ENCODE results near the gene UNC119B. TPM values are rescaled to one million over a fixed set of nuclear protein-coding genes. Genes with fewer than 3 reads are reported as not detected.

The UNC119B gene
- total and polyA plus RNA-seq, 2 donors: 9.3 to 12.0 TPM

DNA sequence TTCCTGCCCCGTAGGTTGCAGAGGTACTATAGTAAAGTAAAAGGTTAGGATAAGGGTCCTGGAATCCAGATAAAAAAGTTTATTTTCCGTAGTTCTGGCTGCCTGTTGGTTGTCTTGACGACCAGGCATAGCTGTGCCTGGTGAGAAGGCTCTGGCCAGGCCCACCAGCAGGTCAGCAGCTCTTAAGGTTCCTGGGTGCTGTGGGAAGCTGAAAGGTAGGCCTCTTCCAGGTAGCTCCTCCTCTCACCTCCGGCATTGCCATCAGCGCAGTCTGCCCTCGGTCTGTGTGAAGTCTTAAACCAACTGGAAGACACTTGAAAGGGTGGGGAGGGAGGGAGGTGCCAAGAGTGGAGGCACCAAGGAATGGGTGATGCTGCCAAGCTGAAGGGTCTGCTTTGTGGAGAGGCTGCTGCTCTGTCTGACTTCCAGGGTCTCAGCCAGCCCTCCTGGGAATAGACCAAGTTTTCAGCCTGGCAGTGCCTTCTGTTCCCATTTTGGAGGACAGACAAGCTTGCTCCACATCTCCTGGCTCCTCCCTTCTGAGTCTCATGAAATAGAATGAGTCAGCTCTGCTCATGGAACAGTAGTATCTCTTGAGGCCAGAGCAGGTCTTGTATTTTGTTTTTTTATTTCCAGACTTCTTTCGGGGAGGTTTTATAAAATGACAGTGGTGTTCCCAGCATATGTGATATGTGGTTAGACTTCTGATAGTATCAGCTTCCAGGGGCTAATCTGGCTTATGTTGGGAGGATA lies 10.2 kb downstream of the UNC119B start:
- DNase-seq (ENCODE audit: low read depth in 6 of 9, low spot score in 9 of 9): no peak
- Histone ChIP-seq H3K9me3 (ENCODE audit: control insufficient read depth in 2 of 2, insufficient read depth in 1 of 2, low read length in 1 of 2) (no peaks in the 10 kb centered on the region), H3K36me3 (ENCODE audit: control insufficient read depth in 2 of 2, insufficient read depth in 2 of 2, low read length in 1 of 2) (peaks cover 65 to 81% of the 10 kb centered on the region in 2 donors), H3K4me1 (ENCODE audit: control insufficient read depth in 2 of 2, insufficient read depth in 2 of 2, low read length in 2 of 2) (peaks cover 5 to 8% of the 10 kb centered on the region in 2 donors), H3K27me3 (ENCODE audit: control insufficient read depth in 2 of 2, insufficient read depth in 1 of 2, low read length in 1 of 2) (no peaks in the 10 kb centered on the region), H3K27ac (ENCODE audit: low read depth in 1 of 2, low read length in 1 of 2) (no peak overlapping the region), H3K4me3 (ENCODE audit: low read length in 2 of 2) (no peak overlapping the region)
- WGBS: 74% methylated on average over 7 of the region's 7 CpGs

DNA sequence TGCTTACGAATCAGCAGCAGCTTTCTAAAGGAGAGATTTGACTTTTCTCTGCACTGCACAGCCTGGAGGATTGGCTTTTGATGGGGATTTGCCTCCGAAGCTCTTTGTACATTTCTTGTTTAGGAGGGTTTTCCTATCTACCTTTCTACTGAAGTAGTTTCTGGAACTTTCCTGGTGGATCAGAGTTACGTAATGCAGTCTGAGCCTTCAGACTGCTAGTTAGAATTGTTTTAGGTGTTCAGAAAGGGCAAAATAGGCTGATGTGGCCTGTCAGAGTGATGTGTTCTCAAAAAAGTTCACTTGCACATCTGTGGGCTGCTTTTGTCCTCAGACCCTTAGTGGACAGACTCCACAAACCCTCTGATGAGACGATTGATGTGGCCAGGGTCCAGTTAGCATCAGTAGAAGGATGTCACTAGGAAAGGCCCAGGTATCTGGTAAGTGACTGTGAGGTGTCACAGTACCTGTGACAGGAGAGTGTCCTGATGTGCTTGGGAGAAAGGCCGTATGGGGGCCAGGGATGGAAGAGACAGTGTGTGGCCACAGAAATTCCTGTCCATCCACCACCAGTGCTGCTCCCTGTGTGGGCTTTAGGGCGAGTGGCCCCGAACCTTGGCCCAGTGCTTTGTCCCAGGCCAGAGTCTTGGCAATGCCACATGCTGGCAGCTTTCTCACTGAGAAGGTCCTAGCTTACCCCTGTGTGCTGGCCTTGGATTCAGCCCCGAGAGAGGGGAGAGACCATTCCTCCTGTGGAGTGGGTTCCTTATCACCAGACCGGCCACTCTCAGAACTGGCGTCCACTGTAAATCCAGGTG lies 10.9 kb downstream of the UNC119B start:
- Histone ChIP-seq H3K4me3 (ENCODE audit: low read length in 2 of 2) (no peak overlapping the region), H3K9me3 (ENCODE audit: control insufficient read depth in 2 of 2, insufficient read depth in 1 of 2, low read length in 1 of 2) (no peaks in the 10 kb centered on the region), H3K27ac (ENCODE audit: low read depth in 1 of 2, low read length in 1 of 2) (no peak overlapping the region), H3K27me3 (ENCODE audit: control insufficient read depth in 2 of 2, insufficient read depth in 1 of 2, low read length in 1 of 2) (no peaks in the 10 kb centered on the region), H3K4me1 (ENCODE audit: control insufficient read depth in 2 of 2, insufficient read depth in 2 of 2, low read length in 2 of 2) (peaks cover 6 to 12% of the 10 kb centered on the region in 2 donors), H3K36me3 (ENCODE audit: control insufficient read depth in 2 of 2, insufficient read depth in 2 of 2, low read length in 1 of 2) (peaks cover 60 to 75% of the 10 kb centered on the region in 2 donors)
- WGBS: 96% methylated on average over 10 of the region's 10 CpGs
- DNase-seq (ENCODE audit: low read depth in 6 of 9, low spot score in 9 of 9): no peak

GRCh38 chr12:120721866-120722265 lies 11.6 kb downstream of the UNC119B start:
- no peak for DNase-seq (ENCODE audit: low read depth in 6 of 9, low spot score in 9 of 9)

DNA sequence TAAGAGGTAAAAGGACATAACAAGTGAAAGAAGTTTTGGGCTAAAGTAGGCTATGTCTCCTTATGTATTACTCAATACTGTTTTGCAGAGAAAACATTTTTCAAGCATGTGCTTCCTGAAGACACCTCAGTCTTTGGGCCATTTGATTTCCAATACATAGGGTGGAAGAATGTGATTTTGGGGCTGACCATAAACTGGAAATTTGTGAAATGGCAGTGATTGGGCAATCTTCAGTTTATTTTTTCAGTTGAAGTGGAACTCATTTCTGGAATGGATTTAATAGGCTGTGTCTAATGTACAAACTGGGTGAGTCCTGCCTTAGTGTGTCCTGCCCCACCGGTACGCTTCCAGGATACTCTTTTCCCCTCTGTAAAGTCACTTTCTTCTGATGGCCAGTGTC lies 12.5 kb downstream of the UNC119B start:
- DNase-seq (ENCODE audit: low read depth in 6 of 9, low spot score in 9 of 9): no peak
- H3K27ac ChIP-seq (ENCODE audit: low read depth in 1 of 2, low read length in 1 of 2): no peak overlapping the region
- H3K27me3 ChIP-seq (ENCODE audit: control insufficient read depth in 2 of 2, insufficient read depth in 1 of 2, low read length in 1 of 2): no peaks in the 10 kb centered on the region
- H3K4me1 ChIP-seq (ENCODE audit: control insufficient read depth in 2 of 2, insufficient read depth in 2 of 2, low read length in 2 of 2): peaks cover 6 to 18% of the 10 kb centered on the region in 2 donors
- WGBS: 96% methylated on average over 2 of the region's 2 CpGs
- no peaks in the 10 kb centered on the region for H3K9me3 ChIP-seq (ENCODE audit: control insufficient read depth in 2 of 2, insufficient read depth in 1 of 2, low read length in 1 of 2)
- H3K4me3 ChIP-seq (ENCODE audit: low read length in 2 of 2): no peak overlapping the region
- H3K36me3 ChIP-seq (ENCODE audit: control insufficient read depth in 2 of 2, insufficient read depth in 2 of 2, low read length in 1 of 2): peaks cover 49 to 64% of the 10 kb centered on the region in 2 donors

More at GRCh38 chr12:120721866-120722265, 11.6 kb downstream of the UNC119B start:
- H3K36me3 ChIP-seq (ENCODE audit: control insufficient read depth in 2 of 2, insufficient read depth in 2 of 2, low read length in 1 of 2): peaks cover 53 to 68% of the 10 kb centered on the region in 2 donors
- no peaks in the 10 kb centered on the region for H3K9me3 ChIP-seq (ENCODE audit: control insufficient read depth in 2 of 2, insufficient read depth in 1 of 2, low read length in 1 of 2)
- H3K27ac ChIP-seq (ENCODE audit: low read depth in 1 of 2, low read length in 1 of 2): no peak overlapping the region
- no peaks in the 10 kb centered on the region for H3K27me3 ChIP-seq (ENCODE audit: control insufficient read depth in 2 of 2, insufficient read depth in 1 of 2, low read length in 1 of 2)
- peaks cover 6 to 18% of the 10 kb centered on the region in 2 donors for H3K4me1 ChIP-seq (ENCODE audit: control insufficient read depth in 2 of 2, insufficient read depth in 2 of 2, low read length in 2 of 2)
- WGBS: 93% methylated on average over 3 of the region's 3 CpGs
- no peak overlapping the region for H3K4me3 ChIP-seq (ENCODE audit: low read length in 2 of 2)

GRCh38 chr12:120724720-120725119 lies 14.5 kb downstream of the UNC119B start:
- peaks cover 40 to 49% of the 10 kb centered on the region in 2 donors for H3K36me3 ChIP-seq (ENCODE audit: control insufficient read depth in 2 of 2, insufficient read depth in 2 of 2, low read length in 1 of 2)
- H3K9me3 ChIP-seq (ENCODE audit: control insufficient read depth in 2 of 2, insufficient read depth in 1 of 2, low read length in 1 of 2): no peaks in the 10 kb centered on the region
- no peak overlapping the region for H3K4me3 ChIP-seq (ENCODE audit: low read length in 2 of 2)
- no peaks in the 10 kb centered on the region for H3K27me3 ChIP-seq (ENCODE audit: control insufficient read depth in 2 of 2, insufficient read depth in 1 of 2, low read length in 1 of 2)
- no peak for DNase-seq (ENCODE audit: low read depth in 6 of 9, low spot score in 9 of 9)
- H3K4me1 ChIP-seq (ENCODE audit: control insufficient read depth in 2 of 2, insufficient read depth in 2 of 2, low read length in 2 of 2): peaks cover 6 to 18% of the 10 kb centered on the region in 2 donors
- H3K27ac ChIP-seq (ENCODE audit: low read depth in 1 of 2, low read length in 1 of 2): no peak overlapping the region
- 91% methylated on average over 5 of the region's 5 CpGs for WGBS

DNA sequence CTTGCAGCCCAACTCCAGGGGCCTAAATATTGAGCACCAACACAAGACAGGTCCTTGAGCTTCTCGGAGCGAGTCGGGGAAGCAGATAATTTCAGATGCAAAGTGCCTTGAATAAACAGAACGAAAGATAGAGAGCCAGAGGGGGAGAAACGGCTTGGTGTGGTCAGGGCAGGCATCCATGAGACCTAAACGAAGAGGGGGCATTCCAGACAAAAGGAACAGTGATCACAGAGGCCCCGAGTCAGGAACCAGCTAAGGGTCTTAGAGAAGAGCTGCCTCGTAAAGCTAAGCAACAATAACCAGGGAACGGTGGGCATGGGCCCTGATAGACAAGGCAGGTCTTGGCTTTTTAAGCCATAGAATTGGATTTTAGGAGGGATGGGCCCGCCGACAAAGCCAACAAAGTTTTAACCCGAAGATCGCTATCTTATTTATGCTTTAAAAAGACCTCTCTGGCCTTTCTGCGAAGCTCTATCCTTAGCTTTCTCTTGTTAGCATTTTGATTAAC lies 14.9 kb downstream of the UNC119B start:
- WGBS: 49% methylated on average over 14 of the region's 14 CpGs
- peak overlapping the region; percentile 62 to 80 for H3K4me3 ChIP-seq (ENCODE audit: low read length in 2 of 2)
- no peaks in the 10 kb centered on the region for H3K9me3 ChIP-seq (ENCODE audit: control insufficient read depth in 2 of 2, insufficient read depth in 1 of 2, low read length in 1 of 2)
- no peaks in the 10 kb centered on the region for H3K27me3 ChIP-seq (ENCODE audit: control insufficient read depth in 2 of 2, insufficient read depth in 1 of 2, low read length in 1 of 2)
- H3K36me3 ChIP-seq (ENCODE audit: control insufficient read depth in 2 of 2, insufficient read depth in 2 of 2, low read length in 1 of 2): peaks cover 37 to 46% of the 10 kb centered on the region in 2 donors
- H3K27ac ChIP-seq (ENCODE audit: low read depth in 1 of 2, low read length in 1 of 2): no peak overlapping the region
- DNase-seq (ENCODE audit: low read depth in 6 of 9, low spot score in 9 of 9): no peak
- H3K4me1 ChIP-seq (ENCODE audit: control insufficient read depth in 2 of 2, insufficient read depth in 2 of 2, low read length in 2 of 2): peaks cover 6 to 18% of the 10 kb centered on the region in 2 donors

GRCh38 chr12:120725659-120726509 lies 15.6 kb downstream of the UNC119B start, which contains the start of gene ACADS:
Gene ACADS, plus strand, starts transcription at chr12:120725826. Its CDS starts 60 bp downstream, at chr12:120725886.
- peaks cover 33 to 43% of the 10 kb centered on the region in 2 donors for H3K36me3 ChIP-seq (ENCODE audit: control insufficient read depth in 2 of 2, insufficient read depth in 2 of 2, low read length in 1 of 2)
- peaks cover 6 to 18% of the 10 kb centered on the region in 2 donors for H3K4me1 ChIP-seq (ENCODE audit: control insufficient read depth in 2 of 2, insufficient read depth in 2 of 2, low read length in 2 of 2)

GRCh38 chr12:120726510-120726793 lies 16.2 kb downstream of the UNC119B start:
- no peaks in the 10 kb centered on the region for H3K9me3 ChIP-seq (ENCODE audit: control insufficient read depth in 2 of 2, insufficient read depth in 1 of 2, low read length in 1 of 2)
- no peak overlapping the region for H3K27ac ChIP-seq (ENCODE audit: low read depth in 1 of 2, low read length in 1 of 2)
- H3K36me3 ChIP-seq (ENCODE audit: control insufficient read depth in 2 of 2, insufficient read depth in 2 of 2, low read length in 1 of 2): peaks cover 29 to 38% of the 10 kb centered on the region in 2 donors
- no peaks in the 10 kb centered on the region for H3K27me3 ChIP-seq (ENCODE audit: control insufficient read depth in 2 of 2, insufficient read depth in 1 of 2, low read length in 1 of 2)
- H3K4me3 ChIP-seq (ENCODE audit: low read length in 2 of 2): peak overlapping the region; percentile 62 to 80
- DNase-seq (ENCODE audit: low read depth in 6 of 9, low spot score in 9 of 9): no peak
- 98% methylated on average over 9 of the region's 9 CpGs for WGBS
- H3K4me1 ChIP-seq (ENCODE audit: control insufficient read depth in 2 of 2, insufficient read depth in 2 of 2, low read length in 2 of 2): peaks cover 6 to 18% of the 10 kb centered on the region in 2 donors

More at GRCh38 chr12:120725659-120726509, 15.6 kb downstream of the UNC119B start, which contains the start of gene ACADS:
- WGBS: 11% methylated on average over 66 of the region's 66 CpGs
- DNase-seq (ENCODE audit: low read depth in 6 of 9, low spot score in 9 of 9): peak; percentile 43 to 92 (median 84)
- Histone ChIP-seq H3K27ac (ENCODE audit: low read depth in 1 of 2, low read length in 1 of 2) (peak within 1 kb of the TSS in 1 of 2 donors; percentile 22), H3K27me3 (ENCODE audit: control insufficient read depth in 2 of 2, insufficient read depth in 1 of 2, low read length in 1 of 2) (no peaks in the 10 kb centered on the region), H3K9me3 (ENCODE audit: control insufficient read depth in 2 of 2, insufficient read depth in 1 of 2, low read length in 1 of 2) (no peaks in the 10 kb centered on the region), H3K4me3 (ENCODE audit: low read length in 2 of 2) (peak within 1 kb of the TSS; percentile 62 to 80)

All from thymus (tissue), 11 donors.